Measurements from ENCODE around the gene NEUROG3.
A peak's percentile ranks its signal among the peaks of the same experiment; 100 is the strongest.

Gene NEUROG3

GRCh38 chr10:69573056-69573806 lies at the start of gene NEUROG3:
Gene NEUROG3, minus strand, starts transcription at chr10:69573422. Its CDS starts 379 bp downstream, at chr10:69573043.
- peaks cover 99% of the 10 kb centered on the region for H3K27me3 ChIP-seq (ENCODE audit: control insufficient read depth, insufficient read depth, low read length)
- H3K9ac ChIP-seq (ENCODE audit: low read depth, low read length), result no peak within 1 kb of the TSS
- no peaks in the 10 kb centered on the region for H3K9me3 ChIP-seq (ENCODE audit: control insufficient read depth, insufficient read depth, low read length)
- peak within 1 kb of the TSS; percentile 57 for H3K4me3 ChIP-seq (ENCODE audit: low read depth, low read length)
- peaks cover 79% of the 10 kb centered on the region for H3K4me1 ChIP-seq (ENCODE audit: control insufficient read depth, insufficient read depth, low read length)
- H3K27ac ChIP-seq (ENCODE audit: low read depth, low read length), result no peak within 1 kb of the TSS
- H3K36me3 ChIP-seq (ENCODE audit: control insufficient read depth, insufficient read depth, low read length), result no peaks in the 10 kb centered on the region

- no peaks in the 10 kb centered on the region for H3K4me1 ChIP-seq (ENCODE audit: control insufficient read depth, insufficient read depth, low read length)
- no peaks in the 10 kb centered on the region for H3K36me3 ChIP-seq (ENCODE audit: control insufficient read depth, insufficient read depth, low read length)
- peaks cover 4% of the 10 kb centered on the region; the same call in 1 of the 2 replicates for H3K9me3 ChIP-seq (ENCODE audit: control insufficient read depth, insufficient read depth, low read length)
- H3K9ac ChIP-seq (ENCODE audit: low read depth, low read length), result no peak overlapping the region
- H3K4me3 ChIP-seq (ENCODE audit: low read depth, low read length), result no peak overlapping the region
- no peaks in the 10 kb centered on the region for H3K27me3 ChIP-seq (ENCODE audit: control insufficient read depth, insufficient read depth, low read length)
- no peak overlapping the region for H3K27ac ChIP-seq (ENCODE audit: low read depth, low read length)
Observed at GRCh38 chr10:69620625-69621024, 47.4 kb upstream of the NEUROG3 start.

DNA sequence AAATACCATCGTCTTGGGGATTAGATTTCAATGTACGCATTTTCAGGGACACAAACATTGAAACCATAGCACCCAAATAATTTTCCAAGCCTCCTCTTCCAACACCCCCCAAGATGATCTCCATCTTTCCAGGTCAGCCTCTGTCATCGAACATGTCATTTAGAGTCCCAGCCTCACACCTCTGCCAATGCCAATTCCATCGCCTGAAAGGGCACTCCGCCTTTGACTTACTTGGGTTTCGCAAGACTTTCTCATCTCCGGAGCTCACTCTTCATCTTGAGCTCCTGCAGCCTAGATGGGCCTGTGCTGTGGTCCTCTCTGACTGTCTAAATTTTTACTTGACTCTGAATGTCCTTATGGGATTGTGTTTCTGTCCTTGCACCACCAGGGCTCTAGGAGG lies 46.4 kb upstream of the NEUROG3 start:
- no peaks in the 10 kb centered on the region for H3K27me3 ChIP-seq (ENCODE audit: control insufficient read depth, insufficient read depth, low read length)
- H3K9ac ChIP-seq (ENCODE audit: low read depth, low read length), result no peak overlapping the region
- H3K4me3 ChIP-seq (ENCODE audit: low read depth, low read length), result no peak overlapping the region
- H3K27ac ChIP-seq (ENCODE audit: low read depth, low read length), result no peak overlapping the region
- H3K36me3 ChIP-seq (ENCODE audit: control insufficient read depth, insufficient read depth, low read length), result no peaks in the 10 kb centered on the region
- no peaks in the 10 kb centered on the region for H3K4me1 ChIP-seq (ENCODE audit: control insufficient read depth, insufficient read depth, low read length)
- H3K9me3 ChIP-seq (ENCODE audit: control insufficient read depth, insufficient read depth, low read length), result peaks cover 6% of the 10 kb centered on the region; the same call in 1 of the 2 replicates

- no peaks in the 10 kb centered on the region for H3K36me3 ChIP-seq (ENCODE audit: control insufficient read depth, insufficient read depth, low read length)
- no peaks in the 10 kb centered on the region for H3K27me3 ChIP-seq (ENCODE audit: control insufficient read depth, insufficient read depth, low read length)
- no peak overlapping the region for H3K9ac ChIP-seq (ENCODE audit: low read depth, low read length)
- no peaks in the 10 kb centered on the region for H3K4me1 ChIP-seq (ENCODE audit: control insufficient read depth, insufficient read depth, low read length)
- no peak overlapping the region for H3K4me3 ChIP-seq (ENCODE audit: low read depth, low read length)
- H3K27ac ChIP-seq (ENCODE audit: low read depth, low read length), result no peak overlapping the region
- 0 out of 2 replicates have a peak, but pooled peaks cover 8% of the 10 kb centered on the region for H3K9me3 ChIP-seq (ENCODE audit: control insufficient read depth, insufficient read depth, low read length)
Observed at GRCh38 chr10:69618746-69619145, 45.5 kb upstream of the NEUROG3 start.

DNA sequence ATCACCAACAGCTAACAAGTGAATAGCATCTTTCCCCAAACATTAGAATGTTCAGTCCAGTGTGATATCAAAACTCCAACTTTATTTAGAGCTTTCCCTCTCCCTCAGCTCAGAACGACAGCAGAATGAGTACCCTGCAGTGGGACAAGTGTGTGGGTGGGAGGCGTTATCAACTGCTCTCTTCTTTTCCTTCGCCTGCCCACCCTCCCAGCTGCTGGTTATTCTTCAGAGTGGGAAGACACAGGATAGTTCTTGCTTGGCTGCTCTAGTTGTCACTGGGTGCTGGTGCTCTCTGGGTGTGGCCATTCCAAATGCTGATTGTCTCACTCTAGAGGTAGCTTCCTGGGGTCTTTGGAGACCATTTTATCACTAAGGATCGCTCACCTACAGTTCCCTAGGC lies 43.1 kb upstream of the NEUROG3 start:
- H3K9me3 ChIP-seq (ENCODE audit: control insufficient read depth, insufficient read depth, low read length), result 0 out of 2 replicates have a peak, but pooled peaks cover 8% of the 10 kb centered on the region
- H3K4me1 ChIP-seq (ENCODE audit: control insufficient read depth, insufficient read depth, low read length), result no peaks in the 10 kb centered on the region
- no peak overlapping the region for H3K4me3 ChIP-seq (ENCODE audit: low read depth, low read length)
- H3K9ac ChIP-seq (ENCODE audit: low read depth, low read length), result no peak overlapping the region
- H3K27ac ChIP-seq (ENCODE audit: low read depth, low read length), result no peak overlapping the region
- no peaks in the 10 kb centered on the region for H3K36me3 ChIP-seq (ENCODE audit: control insufficient read depth, insufficient read depth, low read length)
- H3K27me3 ChIP-seq (ENCODE audit: control insufficient read depth, insufficient read depth, low read length), result peaks cover 2% of the 10 kb centered on the region; the same call in 1 of the 2 replicates

GRCh38 chr10:69614130-69614529 lies 40.9 kb upstream of the NEUROG3 start:
- no peak overlapping the region for H3K27ac ChIP-seq (ENCODE audit: low read depth, low read length)
- H3K4me3 ChIP-seq (ENCODE audit: low read depth, low read length), result no peak overlapping the region
- peaks cover 9% of the 10 kb centered on the region; the same call in 1 of the 2 replicates for H3K9me3 ChIP-seq (ENCODE audit: control insufficient read depth, insufficient read depth, low read length)
- H3K4me1 ChIP-seq (ENCODE audit: control insufficient read depth, insufficient read depth, low read length), result no peaks in the 10 kb centered on the region
- H3K36me3 ChIP-seq (ENCODE audit: control insufficient read depth, insufficient read depth, low read length), result no peaks in the 10 kb centered on the region
- H3K27me3 ChIP-seq (ENCODE audit: control insufficient read depth, insufficient read depth, low read length), result peaks cover 2% of the 10 kb centered on the region; the same call in 1 of the 2 replicates
- H3K9ac ChIP-seq (ENCODE audit: low read depth, low read length), result no peak overlapping the region

GRCh38 chr10:69612760-69613159 lies 39.5 kb upstream of the NEUROG3 start:
- Histone ChIP-seq H3K4me1 (ENCODE audit: control insufficient read depth, insufficient read depth, low read length) (no peaks in the 10 kb centered on the region), H3K9me3 (ENCODE audit: control insufficient read depth, insufficient read depth, low read length) (peaks cover 13% of the 10 kb centered on the region; the same call in 1 of the 2 replicates), H3K27me3 (ENCODE audit: control insufficient read depth, insufficient read depth, low read length) (peaks cover 2% of the 10 kb centered on the region; the same call in 1 of the 2 replicates), H3K9ac (ENCODE audit: low read depth, low read length) (no peak overlapping the region), H3K27ac (ENCODE audit: low read depth, low read length) (no peak overlapping the region), H3K4me3 (ENCODE audit: low read depth, low read length) (no peak overlapping the region), H3K36me3 (ENCODE audit: control insufficient read depth, insufficient read depth, low read length) (no peaks in the 10 kb centered on the region)

- Histone ChIP-seq H3K36me3 (ENCODE audit: control insufficient read depth, insufficient read depth, low read length) (no peaks in the 10 kb centered on the region), H3K4me1 (ENCODE audit: control insufficient read depth, insufficient read depth, low read length) (no peaks in the 10 kb centered on the region; the same call in 1 of the 2 replicates), H3K27me3 (ENCODE audit: control insufficient read depth, insufficient read depth, low read length) (peaks cover 2% of the 10 kb centered on the region; the same call in 1 of the 2 replicates), H3K9me3 (ENCODE audit: control insufficient read depth, insufficient read depth, low read length) (peaks cover 5% of the 10 kb centered on the region; the same call in 1 of the 2 replicates), H3K9ac (ENCODE audit: low read depth, low read length) (no peak overlapping the region), H3K27ac (ENCODE audit: low read depth, low read length) (no peak overlapping the region), H3K4me3 (ENCODE audit: low read depth, low read length) (no peak overlapping the region)
Observed at GRCh38 chr10:69609077-69609476, 35.9 kb upstream of the NEUROG3 start.

DNA sequence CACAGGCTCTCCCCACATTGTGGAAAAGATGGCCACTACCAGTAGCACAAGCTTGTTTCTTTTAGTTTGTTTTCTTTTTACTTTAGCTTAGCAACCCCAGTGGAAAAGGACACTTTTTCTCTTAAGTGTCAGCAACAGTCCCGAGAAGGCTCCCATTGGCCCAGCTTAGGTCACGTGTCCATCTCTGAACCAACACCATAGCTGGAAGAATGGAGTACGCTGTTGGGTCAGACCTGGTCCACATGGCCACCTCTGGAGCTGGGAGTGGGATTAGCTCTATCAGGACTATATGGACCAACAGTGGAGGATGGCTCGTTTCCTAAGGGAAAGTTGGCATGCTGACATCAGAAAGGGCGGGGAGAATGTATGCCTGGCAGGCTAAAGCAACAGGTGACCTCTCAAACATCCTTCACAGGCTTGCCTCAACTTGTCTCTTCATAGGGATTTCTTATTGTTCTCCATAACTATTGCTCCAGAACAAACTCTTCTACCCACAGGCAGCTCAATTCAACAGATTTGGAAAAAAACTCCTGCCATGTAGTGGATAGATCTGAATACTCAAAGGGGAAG lies 27.6 kb upstream of the NEUROG3 start:
- no peak overlapping the region for H3K9ac ChIP-seq (ENCODE audit: low read depth, low read length)
- no peaks in the 10 kb centered on the region for H3K36me3 ChIP-seq (ENCODE audit: control insufficient read depth, insufficient read depth, low read length)
- no peaks in the 10 kb centered on the region for H3K9me3 ChIP-seq (ENCODE audit: control insufficient read depth, insufficient read depth, low read length)
- peaks cover 2% of the 10 kb centered on the region; the same call in 1 of the 2 replicates for H3K4me1 ChIP-seq (ENCODE audit: control insufficient read depth, insufficient read depth, low read length)
- H3K27me3 ChIP-seq (ENCODE audit: control insufficient read depth, insufficient read depth, low read length), result no peaks in the 10 kb centered on the region; the same call in 1 of the 2 replicates
- H3K27ac ChIP-seq (ENCODE audit: low read depth, low read length), result no peak overlapping the region
- H3K4me3 ChIP-seq (ENCODE audit: low read depth, low read length), result no peak overlapping the region

- Histone ChIP-seq H3K36me3 (ENCODE audit: control insufficient read depth, insufficient read depth, low read length) (no peaks in the 10 kb centered on the region), H3K4me3 (ENCODE audit: low read depth, low read length) (no peak overlapping the region), H3K9me3 (ENCODE audit: control insufficient read depth, insufficient read depth, low read length) (no peaks in the 10 kb centered on the region), H3K27me3 (ENCODE audit: control insufficient read depth, insufficient read depth, low read length) (peaks cover 38% of the 10 kb centered on the region), H3K27ac (ENCODE audit: low read depth, low read length) (no peak overlapping the region), H3K4me1 (ENCODE audit: control insufficient read depth, insufficient read depth, low read length) (no peaks in the 10 kb centered on the region), H3K9ac (ENCODE audit: low read depth, low read length) (no peak overlapping the region)
Observed at GRCh38 chr10:69588358-69588757, 15.1 kb upstream of the NEUROG3 start.

DNA sequence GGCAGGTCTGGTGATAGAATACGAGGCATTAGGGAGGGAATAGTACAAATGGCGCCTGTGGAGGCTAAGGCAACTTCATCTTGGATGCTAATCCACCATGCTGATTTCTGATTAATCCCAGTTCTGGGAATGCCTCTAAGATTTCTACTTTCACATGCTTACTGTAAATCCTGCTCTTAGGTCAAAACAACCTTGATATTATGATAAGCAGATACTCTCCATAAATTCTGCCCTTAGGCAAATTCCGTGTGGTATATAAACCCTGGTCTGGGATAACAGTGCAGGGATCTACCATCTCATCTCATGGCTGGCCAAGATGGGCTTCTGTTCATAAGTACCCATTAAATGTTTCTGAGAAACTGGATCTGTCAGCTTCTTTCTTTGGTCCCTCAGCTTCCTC lies 11.4 kb upstream of the NEUROG3 start:
- Histone ChIP-seq H3K4me3 (ENCODE audit: low read depth, low read length) (no peak overlapping the region), H3K36me3 (ENCODE audit: control insufficient read depth, insufficient read depth, low read length) (no peaks in the 10 kb centered on the region), H3K9me3 (ENCODE audit: control insufficient read depth, insufficient read depth, low read length) (no peaks in the 10 kb centered on the region), H3K27ac (ENCODE audit: low read depth, low read length) (no peak overlapping the region), H3K27me3 (ENCODE audit: control insufficient read depth, insufficient read depth, low read length) (peaks cover 74% of the 10 kb centered on the region), H3K4me1 (ENCODE audit: control insufficient read depth, insufficient read depth, low read length) (0 out of 2 replicates have a peak, but pooled peaks cover under 1% of the 10 kb centered on the region), H3K9ac (ENCODE audit: low read depth, low read length) (no peak overlapping the region)
